Measurements from ENCODE around the gene PTPRM.
"Not testable (repeated sequence)": the region's sequence is repeated elsewhere in the genome, so short reads cannot be mapped to it uniquely, and the experiment has no call there.

The PTPRM gene

GRCh38 chr18:7937268-7937667 is 370.2 kb downstream of the PTPRM start:
- DNase-seq = no peak

- DNase-seq = no peak
These were observed 372.4 kb downstream of the PTPRM start for GRCh38 chr18:7939521-7939920.

GRCh38 chr18:7940379-7940778 is 373.3 kb downstream of the PTPRM start:
- DNase-seq = no peak

- DNase-seq = no peak
These were observed 373.9 kb downstream of the PTPRM start for GRCh38 chr18:7940971-7941370.

- DNase-seq = no peak
These were observed 374.4 kb downstream of the PTPRM start for GRCh38 chr18:7941533-7941932.

GRCh38 chr18:7945882-7946281 is 378.8 kb downstream of the PTPRM start:
- DNase-seq = no peak

GRCh38 chr18:7946734-7947377 is 379.7 kb downstream of the PTPRM start:
- peak in 35 of 51 donors; percentile 1 to 69 (median 20) for DNase-seq

GRCh38 chr18:7950380-7951136 is 383.4 kb downstream of the PTPRM start:
- no peak for DNase-seq

- no peak for DNase-seq
These were observed 386.2 kb downstream of the PTPRM start for GRCh38 chr18:7953095-7953958.

- DNase-seq = no peak
These were observed 387.1 kb downstream of the PTPRM start for GRCh38 chr18:7954238-7954637.

GRCh38 chr18:7955175-7955574 is 388.1 kb downstream of the PTPRM start:
- DNase-seq = no peak

GRCh38 chr18:7957297-7957696 is 390.2 kb downstream of the PTPRM start:
- DNase-seq = no peak

- DNase-seq = no peak
These were observed 391.2 kb downstream of the PTPRM start for GRCh38 chr18:7958081-7958896.

GRCh38 chr18:7958897-7959146 is 391.7 kb downstream of the PTPRM start:
- DNase-seq = no peak

GRCh38 chr18:7966682-7967081 is 399.6 kb downstream of the PTPRM start:
- not testable (repeated sequence) for DNase-seq

- no peak for DNase-seq
These were observed 407.2 kb downstream of the PTPRM start for GRCh38 chr18:7974200-7974874.

- no peak for DNase-seq
These were observed 410.8 kb downstream of the PTPRM start for GRCh38 chr18:7977897-7978296.

- DNase-seq = no peak
These were observed 411.7 kb downstream of the PTPRM start for GRCh38 chr18:7978834-7979233.

GRCh38 chr18:7979714-7980113 is 412.6 kb downstream of the PTPRM start:
- DNase-seq = no peak

- DNase-seq = no peak
These were observed 413.0 kb downstream of the PTPRM start for GRCh38 chr18:7980136-7980535.

GRCh38 chr18:7980656-7981055 is 413.5 kb downstream of the PTPRM start:
- DNase-seq = no peak

All from hypothalamus (tissue), 51 donors.